Activated naive CD8-positive, alpha-beta T cell treated with anti-CD3 and anti-CD28 coated beads, Interleukin-2, amount 10 ng/mL, durations not matched to agents 7 days and 5 days (primary cell): ENCODE results near the gene GRPEL1. TPM values are rescaled to one million over a fixed set of nuclear protein-coding genes. Genes with fewer than 3 reads are reported as not detected.

Source experiments
- ATAC-seq: fragments of 150-1000 bp; cut with Tn5 transposase; one replicate; pipeline ENCODE4 v1.10.0; 2021; ENCODE audit warnings: low read depth, moderate library complexity
- POLR2A ChIA-PET: fragments of 350-600 bp; sonication (Branson Sonifier 250); formaldehyde crosslinking; loops from one replicate; lab custom pipeline; 2021; ENCODE audit warnings: antibody characterized with exemption; lab: Charles Lee
- DNase-seq: peaks from one replicate; pipeline ENCODE4 v3.0.0; 2021
- H3K27ac Mint-ChIP-seq: one replicate; pipeline ENCODE4 v1.8.0; 2022; ENCODE audit warnings: mild to moderate bottlenecking, mixed read lengths
- H3K27me3 Mint-ChIP-seq: one replicate; pipeline ENCODE4 v1.8.0; 2022; ENCODE audit warnings: mild to moderate bottlenecking, moderate library complexity, mixed read lengths
- H3K36me3 Mint-ChIP-seq: one replicate; pipeline ENCODE4 v1.8.0; 2021; ENCODE audit warnings: mild to moderate bottlenecking, mixed read lengths
- H3K4me1 Mint-ChIP-seq: one replicate; pipeline ENCODE4 v1.8.0; 2021; ENCODE audit warnings: mixed read lengths
- H3K4me3 Mint-ChIP-seq: one replicate; pipeline ENCODE4 v1.8.0; 2022; ENCODE audit warnings: mild to moderate bottlenecking, moderate library complexity, mixed read lengths
- H3K9me3 Mint-ChIP-seq: one replicate; pipeline ENCODE4 v1.8.0; 2021; ENCODE audit warnings: mixed read lengths
- total RNA-seq, 2 experiments: library from RNA; stranded (reverse); gene quantifications; one replicate each; pipeline ENCODE4 v1.2.3, GENCODE V29; 2021

GRPEL1 gene
- total RNA-seq, 2 experiments from 2014 or later, result 36.3 to 37.9 TPM

DNA sequence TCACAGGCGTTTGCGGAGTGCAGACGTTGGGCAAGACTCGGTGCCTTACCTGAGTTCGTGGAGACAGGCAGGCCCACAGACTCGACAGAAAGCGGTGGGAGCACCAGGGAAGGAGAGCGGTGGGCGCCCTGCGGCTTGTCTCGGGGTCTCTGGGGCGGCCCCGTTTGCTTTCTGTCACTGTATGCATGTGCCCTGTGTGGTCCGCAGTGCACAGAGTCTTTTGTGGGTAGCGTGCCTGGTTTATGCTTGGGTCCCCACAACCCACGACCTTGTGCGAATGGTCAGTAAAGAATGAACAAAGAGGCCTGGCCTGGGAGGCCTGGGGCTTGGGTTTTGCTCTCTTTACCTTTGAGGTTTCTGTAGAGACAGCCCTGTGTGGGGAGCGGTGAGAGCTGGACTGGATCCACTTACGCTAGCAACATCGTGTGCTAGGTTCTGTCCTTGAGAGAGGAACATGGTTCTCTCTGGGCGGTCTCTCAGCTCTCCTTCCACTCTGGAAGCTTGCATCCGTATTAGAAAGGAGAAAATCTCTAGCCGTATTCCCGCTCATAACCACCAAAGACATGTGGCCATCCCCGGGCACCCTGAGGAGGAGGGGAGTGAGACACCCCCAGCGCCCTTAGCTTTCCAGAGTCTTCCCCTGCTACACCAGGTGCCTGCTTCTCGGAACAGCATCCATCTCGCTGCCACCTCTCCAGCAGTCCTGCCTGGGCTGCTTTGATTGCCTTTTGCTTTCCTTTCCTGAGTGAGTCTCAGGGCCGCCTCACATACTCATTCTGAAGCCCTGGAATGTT, 23.5 kb downstream of the GRPEL1 start:
- H3K27ac Mint-ChIP-seq, result peak overlapping the region; percentile 81
- peak overlapping the region; percentile 88 for H3K4me3 Mint-ChIP-seq

DNA sequence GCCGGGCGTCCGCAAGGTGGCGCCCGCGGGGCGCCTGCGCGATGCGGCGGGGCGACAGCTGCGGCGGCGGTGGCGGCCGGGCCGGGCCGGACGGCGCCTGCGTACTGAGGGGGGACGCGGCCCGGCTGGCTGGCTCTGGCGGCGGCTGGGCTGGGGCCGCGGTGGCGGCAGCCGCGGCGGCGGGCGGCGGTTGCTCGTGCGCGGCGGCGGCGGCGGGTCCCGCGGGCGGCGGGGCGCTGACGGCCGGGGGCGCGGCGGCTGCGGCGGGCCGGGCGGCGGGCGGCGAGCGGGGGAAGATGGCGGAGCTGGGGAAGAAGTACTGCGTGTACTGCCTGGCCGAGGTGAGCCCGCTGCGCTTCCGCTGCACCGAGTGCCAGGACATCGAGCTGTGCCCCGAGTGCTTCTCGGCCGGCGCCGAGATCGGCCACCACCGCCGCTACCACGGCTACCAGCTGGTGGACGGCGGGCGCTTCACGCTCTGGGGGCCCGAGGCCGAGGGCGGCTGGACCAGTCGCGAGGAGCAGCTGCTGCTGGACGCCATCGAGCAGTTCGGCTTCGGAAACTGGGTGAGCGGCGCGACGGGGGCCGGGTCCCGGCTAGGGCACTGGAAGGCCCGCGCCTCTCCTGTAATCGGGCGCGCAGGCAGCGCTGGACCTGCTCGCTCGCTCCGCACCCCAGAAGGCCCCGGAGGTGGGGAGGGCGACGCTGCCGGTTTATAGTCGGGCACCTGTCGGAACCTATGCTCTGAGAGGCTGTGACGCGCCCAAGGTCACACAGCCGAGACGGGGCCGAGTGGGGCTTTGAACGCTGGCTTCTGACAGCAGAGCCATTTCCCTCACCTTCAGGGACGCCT, 24.4 kb downstream of the GRPEL1 start, which contains the start of gene TADA2B:
TSS of gene TADA2B (plus strand) at position 89 of the 853 bp plus-strand sequence. CDS start at position 297, 208 bp downstream.
- H3K27ac Mint-ChIP-seq, result peak within 1 kb of the TSS; percentile 91
- POLR2A ChIA-PET, result interaction anchor here (0.6 to 8.4 kb wide), 11 partner anchors 9 to 403 kb away, joined by 3 to 101 read pairs (median 5); partner anchors contain the start of genes GRPEL1, MRFAP1 and TBC1D14
- peaks cover 2% of the 10 kb centered on the region for H3K36me3 Mint-ChIP-seq
- DNase-seq, result peak; percentile 75
- H3K4me1 Mint-ChIP-seq, result peaks cover 35% of the 10 kb centered on the region
- peak within 1 kb of the TSS; percentile 96 for H3K4me3 Mint-ChIP-seq
- ATAC-seq, result peak; percentile 35
- no peaks in the 10 kb centered on the region for H3K9me3 Mint-ChIP-seq
- H3K27me3 Mint-ChIP-seq, result peaks cover 6% of the 10 kb centered on the region

More for the DNA sequence above, 23.5 kb downstream of the GRPEL1 start:
- peaks cover 6% of the 10 kb centered on the region for H3K27me3 Mint-ChIP-seq
- POLR2A ChIA-PET, result interaction anchor here (0.6 to 8.4 kb wide), 7 partner anchors 8 to 145 kb away, joined by 3 to 101 read pairs (median 4); partner anchors contain the start of genes GRPEL1 and TBC1D14
- no peak for ATAC-seq
- peaks cover 2% of the 10 kb centered on the region for H3K36me3 Mint-ChIP-seq
- no peaks in the 10 kb centered on the region for H3K9me3 Mint-ChIP-seq
- no peak for DNase-seq
- H3K4me1 Mint-ChIP-seq, result peaks cover 35% of the 10 kb centered on the region

DNA sequence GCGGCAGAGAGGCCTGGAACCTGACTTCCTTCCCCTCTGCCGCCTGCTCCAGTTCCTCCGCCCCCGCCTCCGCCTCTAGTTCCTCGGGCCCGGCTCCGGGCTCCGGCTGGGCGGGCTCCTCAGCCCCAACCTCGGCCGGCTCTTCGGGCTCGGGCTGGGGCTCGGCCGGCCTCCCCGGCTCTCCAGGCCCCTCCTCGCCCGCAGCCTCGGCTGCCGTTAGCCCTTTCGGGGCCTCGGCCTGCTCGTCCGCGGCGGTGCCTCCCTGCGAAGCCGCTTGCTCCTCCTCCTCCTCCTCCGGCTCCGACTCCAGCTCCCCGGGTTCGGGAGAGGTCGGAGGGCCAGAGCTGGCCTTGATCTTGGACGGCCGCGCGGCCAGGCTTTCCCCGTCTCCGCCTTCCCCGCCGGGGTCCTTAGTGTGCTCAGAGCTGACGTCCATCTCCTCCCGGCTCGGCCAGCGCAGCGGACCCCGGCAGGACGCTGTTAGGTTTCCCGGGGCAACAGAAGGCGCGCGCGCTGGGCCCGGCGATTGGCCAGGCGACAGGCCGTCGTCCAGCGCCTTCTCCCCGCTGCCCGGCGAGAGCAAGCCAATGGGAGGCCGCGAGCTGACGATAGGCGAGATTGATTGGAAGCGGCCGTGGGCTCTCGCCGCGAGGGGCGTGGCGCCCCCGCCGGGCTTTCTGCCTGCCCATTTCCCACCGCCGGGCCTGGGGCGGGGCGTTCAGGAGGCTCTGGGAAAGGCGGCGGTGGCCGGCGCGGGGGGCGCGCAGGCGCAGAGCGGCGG, 25.2 kb downstream of the GRPEL1 start:
- ATAC-seq (peak; percentile 85), DNase-seq (peak; percentile 98)
- Mint-ChIP-seq H3K27me3 (peaks cover 6% of the 10 kb centered on the region), H3K36me3 (peaks cover 2% of the 10 kb centered on the region), H3K27ac (peak overlapping the region; percentile 91), H3K4me3 (peak overlapping the region; percentile 96), H3K9me3 (no peaks in the 10 kb centered on the region), H3K4me1 (peaks cover 35% of the 10 kb centered on the region)
- POLR2A ChIA-PET, result interaction anchor here (0.6 to 8.4 kb wide), 11 partner anchors 10 to 402 kb away, joined by 3 to 101 read pairs (median 5); partner anchors contain the start of genes GRPEL1, MRFAP1 and TBC1D14

DNA sequence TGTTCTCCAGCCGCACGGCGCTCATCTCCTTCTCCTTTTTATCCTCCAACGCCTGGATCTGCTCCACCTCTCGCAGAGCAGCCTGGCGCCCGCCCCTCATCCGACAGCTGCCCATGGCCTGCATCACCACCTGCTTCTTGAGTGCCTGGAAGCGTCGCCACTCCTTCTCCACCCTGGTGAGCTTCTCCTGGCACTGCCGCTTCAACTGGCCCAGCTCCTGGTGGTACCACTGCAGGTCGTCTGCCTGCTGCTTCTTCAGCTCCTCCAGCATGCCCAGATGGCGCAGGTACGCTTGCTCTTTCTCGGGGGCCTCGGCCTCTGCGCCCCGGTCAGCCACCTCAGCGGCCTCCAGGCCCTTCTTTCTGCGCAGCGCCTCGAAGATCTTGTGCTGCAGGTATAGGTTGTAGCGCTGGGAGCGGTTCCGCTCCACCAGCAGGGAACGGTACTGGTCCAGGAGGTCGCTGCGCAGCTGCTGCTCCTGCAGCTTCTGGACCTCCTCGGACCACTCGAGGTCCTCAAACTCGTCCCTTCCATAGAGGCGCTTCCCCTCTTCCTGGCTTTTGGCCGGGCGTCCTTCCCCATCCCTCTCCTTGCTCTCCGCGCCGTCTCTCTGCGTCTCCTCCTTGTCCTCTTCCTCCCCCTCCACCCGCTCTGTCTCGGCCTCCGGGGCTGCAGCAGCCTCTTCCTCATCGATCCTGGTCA, 25.9 kb downstream of the GRPEL1 start:
- H3K9me3 Mint-ChIP-seq, result no peaks in the 10 kb centered on the region
- H3K4me1 Mint-ChIP-seq, result peaks cover 31% of the 10 kb centered on the region
- ATAC-seq (no peak), DNase-seq (no peak)
- peak overlapping the region; percentile 87 for H3K4me3 Mint-ChIP-seq
- peak overlapping the region; percentile 20 for H3K27ac Mint-ChIP-seq
- peaks cover 6% of the 10 kb centered on the region for H3K27me3 Mint-ChIP-seq
- H3K36me3 Mint-ChIP-seq, result peaks cover 2% of the 10 kb centered on the region
- POLR2A ChIA-PET, result interaction anchor here (1.5 to 8.4 kb wide), 4 partner anchors 26 to 133 kb away, joined by 6 to 101 read pairs (median 10); partner anchors contain the start of genes GRPEL1 and TBC1D14

DNA sequence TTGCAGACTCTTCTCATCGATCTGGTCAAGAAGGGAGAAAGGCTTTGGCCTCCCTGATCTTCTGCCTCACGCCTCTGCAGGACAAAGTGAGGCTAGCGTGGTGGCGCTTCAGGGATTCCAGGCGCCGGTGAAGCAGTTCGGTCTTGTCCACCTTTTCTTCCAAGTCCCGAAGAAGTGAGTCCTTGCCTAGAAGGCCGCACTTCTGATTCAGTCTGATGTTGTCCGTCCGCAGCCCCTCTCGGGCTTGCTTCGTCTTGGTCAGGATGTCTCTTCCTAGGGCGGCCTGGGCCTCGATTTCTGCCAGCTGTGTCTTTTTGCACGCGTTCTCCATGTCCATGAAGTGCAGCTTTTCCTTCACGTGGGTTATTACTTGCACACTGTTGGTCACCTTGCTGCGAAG, 26.6 kb downstream of the GRPEL1 start:
- peaks cover 6% of the 10 kb centered on the region for H3K27me3 Mint-ChIP-seq
- no peak overlapping the region for H3K27ac Mint-ChIP-seq
- DNase-seq (no peak), ATAC-seq (no peak)
- H3K36me3 Mint-ChIP-seq, result no peaks in the 10 kb centered on the region
- H3K4me1 Mint-ChIP-seq, result peaks cover 25% of the 10 kb centered on the region
- no peak overlapping the region for H3K4me3 Mint-ChIP-seq
- no peaks in the 10 kb centered on the region for H3K9me3 Mint-ChIP-seq
- POLR2A ChIA-PET, result interaction anchor here (2.6 to 8.4 kb wide), 2 partner anchors 26 to 54 kb away, joined by 13 to 101 read pairs; partner anchors contain the start of gene GRPEL1

DNA sequence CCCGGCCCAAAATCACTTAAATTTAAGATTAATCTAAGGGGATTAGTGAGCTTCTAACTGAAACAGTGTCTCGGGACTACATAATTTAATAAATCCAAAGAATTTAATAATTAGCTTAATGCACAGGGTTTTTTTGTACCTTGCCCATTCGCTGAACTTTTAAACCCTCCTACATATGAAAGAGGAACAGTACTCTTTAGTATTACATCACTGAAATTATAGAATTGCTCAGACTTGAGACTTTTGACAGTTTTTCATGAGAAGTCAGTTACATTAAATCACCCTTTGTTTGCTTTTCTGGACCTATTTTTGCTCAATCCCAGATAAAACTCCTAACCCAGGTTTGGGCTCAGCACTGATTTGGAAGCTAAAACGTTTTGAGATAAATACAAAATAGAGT, 27.1 kb downstream of the GRPEL1 start:
- peaks cover 25% of the 10 kb centered on the region for H3K4me1 Mint-ChIP-seq
- POLR2A ChIA-PET, result interaction anchor here (0.7 to 8.4 kb wide), 2 partner anchors 27 to 247 kb away, joined by 3 to 101 read pairs; partner anchors contain the start of gene GRPEL1
- no peaks in the 10 kb centered on the region for H3K36me3 Mint-ChIP-seq
- no peak overlapping the region for H3K4me3 Mint-ChIP-seq
- peaks cover 6% of the 10 kb centered on the region for H3K27me3 Mint-ChIP-seq
- no peaks in the 10 kb centered on the region for H3K9me3 Mint-ChIP-seq
- no peak overlapping the region for H3K27ac Mint-ChIP-seq
- ATAC-seq, result no peak
- DNase-seq, result no peak

DNA sequence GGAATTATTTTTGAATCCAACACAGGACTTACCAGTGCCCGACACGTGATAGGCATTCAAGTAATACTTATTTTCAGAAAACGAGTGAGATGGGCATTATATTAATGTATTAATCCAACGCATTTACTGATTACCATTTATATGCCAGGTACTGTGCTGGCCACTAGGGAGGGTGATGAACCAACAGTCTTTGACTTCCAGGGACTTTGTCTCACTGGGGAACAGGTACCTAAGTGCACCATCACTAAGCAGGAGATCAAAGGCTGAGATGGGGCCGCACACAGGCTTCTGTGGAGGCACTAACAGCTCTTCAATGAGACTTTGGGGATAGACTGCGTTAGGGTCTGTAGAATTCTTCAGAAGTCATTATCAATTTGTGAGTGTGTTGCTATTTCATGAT, 30.4 kb downstream of the GRPEL1 start:
- Mint-ChIP-seq H3K4me1 (peaks cover 11% of the 10 kb centered on the region), H3K27ac (no peak overlapping the region), H3K4me3 (no peak overlapping the region), H3K36me3 (no peaks in the 10 kb centered on the region), H3K27me3 (peaks cover 8% of the 10 kb centered on the region), H3K9me3 (no peaks in the 10 kb centered on the region)
- no peak for DNase-seq
- POLR2A ChIA-PET, result interaction anchor here (0.7 to 0.8 kb wide), 2 partner anchors 31 to 63 kb away, joined by 3 read pairs; partner anchors contain the start of gene GRPEL1
- no peak for ATAC-seq

DNA sequence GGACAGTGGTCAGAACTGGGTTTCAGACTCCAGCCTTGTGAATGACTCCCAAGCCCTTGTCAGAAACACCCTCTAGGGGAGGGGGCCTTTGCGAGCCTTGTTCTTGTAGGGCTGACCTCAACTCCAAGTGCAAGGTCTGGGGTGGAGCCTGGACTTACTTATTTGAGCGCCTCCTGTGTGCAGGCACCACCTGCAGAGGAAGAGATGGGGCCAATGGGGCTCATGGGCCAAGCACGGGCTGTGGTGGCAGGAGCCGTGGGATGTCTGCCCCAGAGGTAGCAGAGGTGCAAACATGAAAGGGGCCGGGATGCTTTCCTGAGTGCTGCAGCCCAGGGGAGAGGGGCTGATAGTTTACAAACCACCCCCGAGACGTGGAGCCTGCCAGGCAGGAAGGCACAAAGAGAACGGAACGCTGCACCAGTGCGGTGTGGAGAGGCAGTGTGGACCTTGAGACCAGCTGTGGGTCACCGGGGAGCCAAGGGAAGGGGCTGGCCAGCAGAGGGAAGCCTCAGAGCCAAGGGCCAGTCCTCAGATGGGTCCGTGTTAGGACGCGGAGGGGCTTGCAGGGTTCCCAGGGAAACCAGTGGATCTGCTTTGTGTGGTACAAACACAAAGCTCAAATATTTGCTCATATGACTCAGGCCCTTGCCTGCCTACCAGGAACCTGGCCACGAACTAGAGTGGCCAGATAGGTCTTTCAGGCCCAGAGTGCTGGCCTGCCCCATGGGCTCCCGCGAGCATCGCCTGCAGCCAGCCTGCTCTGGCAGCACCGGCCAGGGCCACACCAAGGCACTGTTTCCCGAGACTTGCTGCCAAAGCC, 33.4 kb downstream of the GRPEL1 start:
- DNase-seq, result no peak

DNA sequence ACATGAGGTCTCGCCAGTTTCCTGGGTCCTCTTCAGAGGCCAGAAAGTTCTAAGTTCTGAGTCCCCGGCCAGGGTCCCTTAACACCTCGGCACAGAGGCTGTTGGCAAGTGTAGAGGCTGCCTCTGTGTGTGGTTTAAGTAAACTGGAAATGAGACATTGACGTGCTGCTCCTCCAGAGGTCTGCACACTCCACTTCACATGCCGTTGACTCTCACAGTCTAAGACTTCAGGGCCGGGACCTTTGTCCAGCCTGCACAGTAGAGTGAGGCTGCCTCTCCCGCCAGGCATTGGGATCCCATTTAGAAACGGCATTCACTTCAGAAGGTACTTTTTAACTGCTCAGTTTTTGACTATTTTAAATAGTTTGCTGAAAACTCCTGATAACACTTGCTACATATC, 35.3 kb downstream of the GRPEL1 start:
- H3K27me3 Mint-ChIP-seq, result peaks cover 2% of the 10 kb centered on the region
- H3K4me3 Mint-ChIP-seq, result no peak overlapping the region
- no peak overlapping the region for H3K27ac Mint-ChIP-seq
- peaks cover 2% of the 10 kb centered on the region for H3K4me1 Mint-ChIP-seq
- ATAC-seq (no peak), DNase-seq (no peak)
- H3K9me3 Mint-ChIP-seq, result no peaks in the 10 kb centered on the region
- peaks cover 12% of the 10 kb centered on the region for H3K36me3 Mint-ChIP-seq
- POLR2A ChIA-PET, result no interaction called here

More for the DNA sequence above, 33.4 kb downstream of the GRPEL1 start:
- H3K4me1 Mint-ChIP-seq, result peaks cover 2% of the 10 kb centered on the region
- no peak overlapping the region for H3K4me3 Mint-ChIP-seq
- H3K9me3 Mint-ChIP-seq, result no peaks in the 10 kb centered on the region
- no peak overlapping the region for H3K27ac Mint-ChIP-seq
- peak; percentile 17 for ATAC-seq
- POLR2A ChIA-PET, result no interaction called here
- peaks cover 2% of the 10 kb centered on the region for H3K27me3 Mint-ChIP-seq
- H3K36me3 Mint-ChIP-seq, result peaks cover 6% of the 10 kb centered on the region

DNA sequence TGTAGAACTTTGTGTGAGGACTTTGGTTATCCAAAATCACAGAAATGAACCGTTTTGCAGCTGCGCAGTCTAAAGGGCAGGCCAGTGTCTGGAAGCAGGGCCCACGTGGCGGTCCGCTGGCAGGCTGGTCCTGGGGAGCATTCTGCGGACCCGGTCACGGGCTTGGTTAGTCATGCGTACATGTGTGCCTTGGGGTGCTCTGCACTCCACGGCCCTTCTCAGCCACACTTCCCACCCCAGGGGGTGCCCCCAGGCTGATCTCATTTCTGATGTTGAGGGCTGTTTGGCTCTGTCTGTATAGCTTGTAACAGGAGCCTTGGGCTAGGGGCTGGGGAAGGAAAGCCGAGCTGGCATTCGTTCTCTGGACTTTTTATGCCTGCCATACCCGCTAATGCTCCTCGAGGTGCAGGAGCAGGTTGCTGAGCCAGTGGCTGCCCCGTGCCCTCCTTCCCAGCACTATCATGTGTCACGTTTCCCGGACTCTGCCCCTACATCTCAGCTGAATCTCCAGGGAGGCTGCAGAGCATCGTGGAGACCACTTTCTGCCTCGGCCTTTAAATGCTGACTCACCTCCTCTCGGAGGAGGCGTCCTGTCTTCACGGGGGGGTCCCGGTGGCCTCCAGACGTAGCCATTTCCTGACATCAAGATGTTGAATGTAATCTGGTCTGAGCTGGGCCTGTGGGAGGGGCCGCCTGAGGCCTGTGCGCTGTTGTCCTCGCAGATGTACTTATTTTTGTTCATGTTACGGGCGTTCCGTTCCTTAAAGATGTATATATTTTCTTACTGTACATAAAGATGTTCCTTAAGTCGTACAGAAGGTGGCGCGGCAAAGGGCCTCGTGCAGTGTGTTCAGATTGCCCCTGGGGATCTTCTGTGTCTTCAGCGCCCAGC, 36.1 kb downstream of the GRPEL1 start:
- peaks cover 2% of the 10 kb centered on the region for H3K4me1 Mint-ChIP-seq
- no peak overlapping the region for H3K27ac Mint-ChIP-seq
- H3K4me3 Mint-ChIP-seq, result no peak overlapping the region
- DNase-seq (no peak), ATAC-seq (no peak)
- H3K9me3 Mint-ChIP-seq, result no peaks in the 10 kb centered on the region
- H3K27me3 Mint-ChIP-seq, result peaks cover 2% of the 10 kb centered on the region
- POLR2A ChIA-PET, result no interaction called here
- H3K36me3 Mint-ChIP-seq, result peaks cover 17% of the 10 kb centered on the region
